HEK293T (cell line): ENCODE data around the gene SOCS6.

Experiments used
- ARNT ChIP-seq: fragments of 450-650 bp; IDR thresholded peaks from 2 replicates; pipeline ENCODE4 v1.6.1; 2017; ENCODE audit warnings: mild to moderate bottlenecking
- BHLHE40 ChIP-seq: fragments of 450-650 bp; IDR thresholded peaks from 2 replicates; pipeline ENCODE4 v1.6.1; 2016; ENCODE audit warnings: mild to moderate bottlenecking, moderate library complexity, borderline replicate concordance
- CTBP1 ChIP-seq: fragments of 450-650 bp; IDR thresholded peaks from 2 replicates; pipeline ENCODE4 v1.6.1; 2016; ENCODE audit warnings: borderline replicate concordance
- ELF4 ChIP-seq: fragments of 450-650 bp; IDR thresholded peaks from 2 replicates; pipeline ENCODE4 v1.6.1; 2017; ENCODE audit warnings: antibody characterized with exemption
- FOXK2 ChIP-seq: fragments of 450-650 bp; IDR thresholded peaks from 2 replicates; pipeline ENCODE4 v1.6.1; 2016; ENCODE audit warnings: mild to moderate bottlenecking
- FOXM1 ChIP-seq: fragments of 450-650 bp; IDR thresholded peaks from 2 replicates; pipeline ENCODE4 v1.6.1; 2017; ENCODE audit warnings: mild to moderate bottlenecking, borderline replicate concordance
- LEF1 ChIP-seq: fragments of 450-650 bp; IDR thresholded peaks from 2 replicates; pipeline ENCODE4 v1.6.1; 2017; ENCODE audit warnings: mild to moderate bottlenecking, borderline replicate concordance
- NFRKB ChIP-seq: fragments of 450-650 bp; IDR thresholded peaks from 2 replicates; pipeline ENCODE4 v1.6.1; 2016; ENCODE audit warnings: mild to moderate bottlenecking, moderate library complexity
- SP1 ChIP-seq: fragments of 450-650 bp; IDR thresholded peaks from 2 replicates; pipeline ENCODE4 v1.6.1; 2017
- TF ChIP-seq, protein P1 (sequence below): fragments of 450-650 bp; IDR thresholded peaks from 2 replicates; pipeline ENCODE4 v1.6.1; 2016

GRCh38 chr18:70333757-70334156 lies 44.9 kb downstream of the SOCS6 start:
- TF ChIP-seq, protein P1, sequence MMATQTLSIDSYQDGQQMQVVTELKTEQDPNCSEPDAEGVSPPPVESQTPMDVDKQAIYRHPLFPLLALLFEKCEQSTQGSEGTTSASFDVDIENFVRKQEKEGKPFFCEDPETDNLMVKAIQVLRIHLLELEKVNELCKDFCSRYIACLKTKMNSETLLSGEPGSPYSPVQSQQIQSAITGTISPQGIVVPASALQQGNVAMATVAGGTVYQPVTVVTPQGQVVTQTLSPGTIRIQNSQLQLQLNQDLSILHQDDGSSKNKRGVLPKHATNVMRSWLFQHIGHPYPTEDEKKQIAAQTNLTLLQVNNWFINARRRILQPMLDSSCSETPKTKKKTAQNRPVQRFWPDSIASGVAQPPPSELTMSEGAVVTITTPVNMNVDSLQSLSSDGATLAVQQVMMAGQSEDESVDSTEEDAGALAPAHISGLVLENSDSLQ, result no peak
- TF ChIP-seq ELF4, result no peak
- no peak for TF ChIP-seq BHLHE40
- no peak for TF ChIP-seq SP1
- no peak for TF ChIP-seq CTBP1
- TF ChIP-seq LEF1, result no peak
- TF ChIP-seq FOXM1, result no peak
- no peak for TF ChIP-seq FOXK2
- no peak for TF ChIP-seq NFRKB
- TF ChIP-seq ARNT, result no peak
